Lower lobe of right lung (tissue), 2 donors: ENCODE measurements around the gene HABP4. TPM values are rescaled to one million over a fixed set of nuclear protein-coding genes. Genes with fewer than 3 reads are reported as not detected.

Experiments used
- ATAC-seq, 2 donors: fragments of 200-7000 bp; cut with Tn5 transposase; one replicate each; pipeline ENCODE4 v1.9.1; 2020 to 2022; ENCODE audit warnings: mild to moderate bottlenecking in 2 of 2, moderate library complexity in 2 of 2
- DNase-seq: peaks from one replicate; pipeline ENCODE4 v3.0.0-alpha.2; 2020
- H3K27ac ChIP-seq: fragments of 200-600 bp; one replicate; pipeline ENCODE4 v1.8.0; 2022
- H3K27me3 ChIP-seq: fragments of 200-600 bp; one replicate; pipeline ENCODE4 v1.8.0; 2022; ENCODE audit warnings: low read depth
- H3K36me3 ChIP-seq: fragments of 200-600 bp; one replicate; pipeline ENCODE4 v1.8.0; 2022; ENCODE audit warnings: mild to moderate bottlenecking
- H3K4me1 ChIP-seq: fragments of 200-600 bp; one replicate; pipeline ENCODE4 v1.8.0; 2022
- H3K4me3 ChIP-seq: fragments of 200-600 bp; one replicate; pipeline ENCODE4 v1.8.0; 2022; ENCODE audit warnings: mild to moderate bottlenecking
- H3K9me3 ChIP-seq: fragments of 200-600 bp; one replicate; pipeline ENCODE4 v1.8.0; 2022
- CTCF ChIP-seq: fragments of 200-600 bp; IDR thresholded peaks from one replicate; pipeline ENCODE4 v1.8.0; 2022; ENCODE audit warnings: antibody characterized with exemption, mild to moderate bottlenecking
- intact Hi-C: fragments of 100-400 bp; cut with DNase I; formaldehyde crosslinking; loops from one replicate; pipeline ENCODE4 v1.11.0; 2022
- total RNA-seq: library from RNA; stranded (reverse); fragmentation: NEBNext Ultra II Directional; extraction: Animal tissue kit (Norgen Biotek cat#: 25700); gene quantifications from one replicate; pipeline ENCODE4 v1.2.1, GENCODE V29; 2021
- donor health status: DM: no; HTN: yes; CAD: no; lungs with severe emphysema.

The HABP4 gene
- total RNA-seq, 1 donor from 2014 or later: 9.8 TPM

GRCh38 chr9:96461336-96461735 is 11.4 kb downstream of the HABP4 start:
- no peak for ATAC-seq
- no peak for TF ChIP-seq CTCF
- DNase-seq: no peak
- no peak overlapping the region for H3K4me3 ChIP-seq
- no peaks in the 10 kb centered on the region for H3K4me1 ChIP-seq
- H3K36me3 ChIP-seq: peaks cover 11% of the 10 kb centered on the region
- H3K27me3 ChIP-seq: no peaks in the 10 kb centered on the region
- H3K27ac ChIP-seq: no peak overlapping the region
- no peaks in the 10 kb centered on the region for H3K9me3 ChIP-seq
- intact Hi-C loops: no loop called here

- intact Hi-C loops: no loop called here
- Histone ChIP-seq H3K4me3 (no peak overlapping the region), H3K9me3 (no peaks in the 10 kb centered on the region), H3K27me3 (no peaks in the 10 kb centered on the region), H3K4me1 (no peaks in the 10 kb centered on the region), H3K27ac (no peak overlapping the region), H3K36me3 (peaks cover 20% of the 10 kb centered on the region)
- ATAC-seq (no peak), DNase-seq (no peak)
- TF ChIP-seq CTCF: no peak
Measured at GRCh38 chr9:96462541-96462940, 12.6 kb downstream of the HABP4 start.

GRCh38 chr9:96464426-96464825 is 14.5 kb downstream of the HABP4 start:
- intact Hi-C loops: no loop called here
- Histone ChIP-seq H3K4me1 (no peaks in the 10 kb centered on the region), H3K36me3 (peaks cover 26% of the 10 kb centered on the region), H3K9me3 (no peaks in the 10 kb centered on the region), H3K4me3 (no peak overlapping the region), H3K27me3 (no peaks in the 10 kb centered on the region), H3K27ac (no peak overlapping the region)
- DNase-seq: no peak
- TF ChIP-seq CTCF: no peak
- ATAC-seq: no peak

- Histone ChIP-seq H3K27me3 (no peaks in the 10 kb centered on the region), H3K36me3 (peaks cover 54% of the 10 kb centered on the region)
- peak; percentile 55 for DNase-seq
Measured at GRCh38 chr9:96467784-96468183, 17.8 kb downstream of the HABP4 start.

GRCh38 chr9:96476013-96476412 is 26.0 kb downstream of the HABP4 start:
- no peak for TF ChIP-seq CTCF
- peaks cover 31% of the 10 kb centered on the region for H3K36me3 ChIP-seq
- intact Hi-C loops: no loop called here
- no peaks in the 10 kb centered on the region for H3K4me1 ChIP-seq
- ATAC-seq: no peak
- no peak overlapping the region for H3K4me3 ChIP-seq
- H3K27ac ChIP-seq: no peak overlapping the region
- DNase-seq: no peak
- H3K27me3 ChIP-seq: no peaks in the 10 kb centered on the region
- H3K9me3 ChIP-seq: no peaks in the 10 kb centered on the region

More at GRCh38 chr9:96467784-96468183, 17.8 kb downstream of the HABP4 start:
- H3K4me3 ChIP-seq: no peak overlapping the region
- peak; percentile 87 to 96 for ATAC-seq
- H3K4me1 ChIP-seq: no peaks in the 10 kb centered on the region
- TF ChIP-seq CTCF: no peak
- H3K9me3 ChIP-seq: no peaks in the 10 kb centered on the region
- no peak overlapping the region for H3K27ac ChIP-seq
- intact Hi-C loops: no loop called here

GRCh38 chr9:96476591-96476990 is 26.6 kb downstream of the HABP4 start:
- DNase-seq: no peak
- no peaks in the 10 kb centered on the region for H3K9me3 ChIP-seq
- H3K27me3 ChIP-seq: no peaks in the 10 kb centered on the region
- ATAC-seq: peak; percentile 75 to 93
- TF ChIP-seq CTCF: no peak
- peaks cover 25% of the 10 kb centered on the region for H3K36me3 ChIP-seq
- no peak overlapping the region for H3K4me3 ChIP-seq
- H3K4me1 ChIP-seq: no peaks in the 10 kb centered on the region
- intact Hi-C loops: no loop called here
- no peak overlapping the region for H3K27ac ChIP-seq
